HG03378 (cell line): Measurements from ENCODE around the gene RYR2.

ENCODE experiments used
- ATAC-seq: cut with Tn5 transposase; IDR thresholded peaks from one replicate; pipeline ENCODE4 v1.9.1; 2021; ENCODE audit warnings: mild to moderate bottlenecking, moderate library complexity; ENCODE audit not compliant: unreplicated experiment

The RYR2 gene

GRCh38 chr1:237031480-237031879 lies 10.5 kb upstream of the RYR2 start:
- no peak for ATAC-seq

- peak; percentile 84 for ATAC-seq
Observed at GRCh38 chr1:237032029-237032428, 10.0 kb upstream of the RYR2 start.

GRCh38 chr1:237033061-237033460 lies 8.9 kb upstream of the RYR2 start:
- no peak for ATAC-seq

- ATAC-seq: no peak
Observed at GRCh38 chr1:237033804-237034203, 8.2 kb upstream of the RYR2 start.

- ATAC-seq: no peak
Observed at GRCh38 chr1:237035759-237036158, 6.2 kb upstream of the RYR2 start.

GRCh38 chr1:237038211-237038610 lies 3.8 kb upstream of the RYR2 start:
- no peak for ATAC-seq

GRCh38 chr1:237040823-237041222 lies 1.2 kb upstream of the RYR2 start:
- ATAC-seq: no peak

GRCh38 chr1:237041461-237041794 lies 556 bp upstream of the RYR2 start:
- ATAC-seq: no peak

- ATAC-seq: no peak
Observed at GRCh38 chr1:237042526-237042891, 525 bp downstream of the RYR2 start.

GRCh38 chr1:237042892-237043576 lies 1.1 kb downstream of the RYR2 start:
- ATAC-seq: no peak

GRCh38 chr1:237043846-237044636 lies 2.1 kb downstream of the RYR2 start:
- no peak for ATAC-seq

GRCh38 chr1:237045278-237046016 lies 3.5 kb downstream of the RYR2 start:
- no peak for ATAC-seq

- ATAC-seq: no peak
Observed at GRCh38 chr1:237048803-237049202, 6.8 kb downstream of the RYR2 start.

- no peak for ATAC-seq
Observed at GRCh38 chr1:237050185-237050584, 8.2 kb downstream of the RYR2 start.

- no peak for ATAC-seq
Observed at GRCh38 chr1:237050915-237051314, 8.9 kb downstream of the RYR2 start.

- no peak for ATAC-seq
Observed at GRCh38 chr1:237054313-237054712, 12.3 kb downstream of the RYR2 start.

- no peak for ATAC-seq
Observed at GRCh38 chr1:237058470-237058869, 16.5 kb downstream of the RYR2 start.

GRCh38 chr1:237059244-237059643 lies 17.3 kb downstream of the RYR2 start:
- ATAC-seq: no peak

- no peak for ATAC-seq
Observed at GRCh38 chr1:237062976-237063375, 21.0 kb downstream of the RYR2 start.

- ATAC-seq: no peak
Observed at GRCh38 chr1:237065903-237066302, 23.9 kb downstream of the RYR2 start.

- no peak for ATAC-seq
Observed at GRCh38 chr1:237070519-237070918, 28.5 kb downstream of the RYR2 start.
